Endothelial cell of umbilical vein (primary cell): ENCODE data around the gene APOBEC3F. TPM values are rescaled to one million over a fixed set of nuclear protein-coding genes. Genes with fewer than 3 reads are reported as not detected.

ENCODE experiments used
- BruUV-seq: library from RNA; stranded (reverse); fragments of 400-500 nt; replicated peaks from 2 replicates; lab custom pipeline; 2021; lab: Mats Ljungman, UMichigan
- CTCF ChIA-PET: fragments of 300-600, 350-600 bp; sonication (Branson Sonifier 250); formaldehyde crosslinking; loops from one replicate; lab custom pipeline; 2021; ENCODE audit warnings: antibody characterized with exemption, inconsistent platforms; lab: Charles Lee
- POLR2A ChIA-PET: fragments of 300-600, 350-600 bp; sonication (Branson Sonifier 250); formaldehyde crosslinking; loops from one replicate; lab custom pipeline; 2021; ENCODE audit warnings: antibody characterized with exemption, inconsistent platforms; lab: Charles Lee
- DNase-seq: peaks from one replicate; pipeline ENCODE4 v3.0.0-alpha.2; 2011; ENCODE audit warnings: low read depth, low spot score
- FAIRE-seq: peaks from 2 replicates; lab custom pipeline; 2011; peaks lifted over from hg19 to GRCh38; lab: Jason Lieb, UNC
- H2AFZ ChIP-seq: 2 replicates; pipeline ENCODE4 v1.6.0; 2012; ENCODE audit warnings: low read depth, low read length, control low read depth, inconsistent platforms
- H3K27ac ChIP-seq: 2 replicates; pipeline ENCODE4 v1.5.1; 2011; ENCODE audit warnings: low read depth, mild to moderate bottlenecking, control low read depth, low read length, moderate library complexity; ENCODE audit not compliant: insufficient read depth
- H3K27me3 ChIP-seq, 2 experiments: 2 replicates each; pipeline versions ENCODE4 v1.6.0 to v1.6.1; 2011; ENCODE audit warnings: low read length in 2 of 2, mixed read lengths in 1 of 2; ENCODE audit not compliant: control insufficient read depth in 2 of 2, insufficient read depth in 2 of 2
- H3K36me3 ChIP-seq, 2 experiments: 2 replicates in 1 of 2; 3 replicates in 1 of 2; pipeline ENCODE4 v1.5.1; 2011; ENCODE audit warnings: low read length in 2 of 2, mild to moderate bottlenecking in 1 of 2, moderate library complexity in 1 of 2; ENCODE audit not compliant: control insufficient read depth in 2 of 2, insufficient read depth in 2 of 2; ENCODE audit errors: extremely low read depth in 1 of 2
- H3K4me1 ChIP-seq: 3 replicates; pipeline ENCODE4 v1.5.1; 2011; ENCODE audit warnings: mild to moderate bottlenecking, low read length; ENCODE audit not compliant: control insufficient read depth, insufficient read depth; ENCODE audit errors: extremely low read depth
- H3K4me2 ChIP-seq: 2 replicates; pipeline ENCODE4 v1.6.1; 2011; ENCODE audit warnings: low read length, control low read depth, mixed read lengths; ENCODE audit not compliant: insufficient read depth
- H3K4me3 ChIP-seq, 3 experiments: fragments of 200-600 bp in 1 of 3; sonication (generic), shearing (Covaris generic) in 1 of 3; replicated peaks in 1 of 3; 2 replicates each; pipeline ENCODE4 v1.5.1; 2011 to 2016; ENCODE audit warnings: control low read depth in 3 of 3, low read length in 3 of 3, mild to moderate bottlenecking in 2 of 3, inconsistent platforms in 1 of 3, low read depth in 1 of 3, moderate library complexity in 1 of 3; ENCODE audit not compliant: insufficient read depth in 1 of 3
- H3K79me2 ChIP-seq: 2 replicates; pipeline ENCODE4 v1.6.0; 2012; ENCODE audit warnings: low read length, inconsistent platforms; ENCODE audit not compliant: control insufficient read depth, insufficient read depth
- H3K9ac ChIP-seq: replicated peaks from 2 replicates; pipeline ENCODE3; 2011; ENCODE audit warnings: low read length, control low read depth; ENCODE audit not compliant: insufficient read depth; ENCODE audit errors: extremely low read depth
- H3K9me1 ChIP-seq: replicated peaks from 3 replicates; pipeline ENCODE4 v1.6.0; 2011; ENCODE audit warnings: mild to moderate bottlenecking, low read length; ENCODE audit not compliant: control insufficient read depth, insufficient read depth; ENCODE audit errors: extremely low read depth
- H3K9me3 ChIP-seq: replicated peaks from 2 replicates; pipeline ENCODE4 v1.5.1; 2012; ENCODE audit warnings: low read length, inconsistent platforms; ENCODE audit not compliant: control insufficient read depth, insufficient read depth
- H4K20me1 ChIP-seq: replicated peaks from 2 replicates; pipeline ENCODE3; 2011; ENCODE audit warnings: mild to moderate bottlenecking, low read length; ENCODE audit not compliant: control insufficient read depth, insufficient read depth; ENCODE audit errors: extremely low read depth
- EZH2 ChIP-seq: IDR thresholded peaks from 2 replicates; pipeline ENCODE4 v1.6.1; 2012; ENCODE audit warnings: borderline replicate concordance, low read depth, mild to moderate bottlenecking, moderate library complexity, low read length, inconsistent platforms; ENCODE audit not compliant: severe bottlenecking
- FOS ChIP-seq: IDR thresholded peaks from 2 replicates; pipeline ENCODE4 v1.6.1; 2011; ENCODE audit warnings: mild to moderate bottlenecking, low read length, moderate library complexity, borderline replicate concordance; ENCODE audit not compliant: insufficient read depth
- GATA2 ChIP-seq: IDR thresholded peaks from 2 replicates; pipeline ENCODE4 v1.7.0; 2011; ENCODE audit warnings: low read depth, mild to moderate bottlenecking, moderate library complexity, mixed read lengths, low read length; ENCODE audit not compliant: insufficient read length, insufficient read depth
- JUN ChIP-seq: IDR thresholded peaks from 2 replicates; pipeline ENCODE4 v1.6.1; 2011; ENCODE audit warnings: borderline replicate concordance, low read depth; ENCODE audit not compliant: insufficient read length, insufficient read depth
- MYC ChIP-seq: IDR thresholded peaks from one replicate; pipeline ENCODE4 v1.6.1; 2011; ENCODE audit warnings: mild to moderate bottlenecking, low read depth, low read length
- POLR2A ChIP-seq: IDR thresholded peaks from 2 replicates; pipeline ENCODE4 v1.6.1; 2012; ENCODE audit warnings: low read depth, mild to moderate bottlenecking, control low read depth, low read length
- POLR2AphosphoS5 ChIP-seq: IDR thresholded peaks from 2 replicates; pipeline ENCODE4 v1.6.1; 2012; ENCODE audit warnings: low read depth, mild to moderate bottlenecking, control low read depth, low read length, moderate library complexity; ENCODE audit not compliant: insufficient read depth
- dilution Hi-C: fragments of 300-500 bp; cut with MboI; formaldehyde crosslinking; loops from one replicate; pipeline ENCODE4 v1.15.0; 2019; ENCODE audit warnings: low sequenced_read_pairs; ENCODE audit not compliant: extremely low pct_ligation_motif_present
- intact Hi-C: fragments of 100-400 bp; cut with micrococcal nuclease; formaldehyde crosslinking; loops from one replicate; pipeline ENCODE4 v1.10.0; 2022
- polyA plus RNA-seq, 4 experiments: library from polyadenylated mRNA; depleted of rRNA in 3 of 4; stranded (reverse) in 3 of 4; unstranded in 1 of 4; fragments of >200 nt; gene quantifications; 2 replicates each; pipeline versions ENCODE4 v1.2.1 to v1.2.3, GENCODE V29; 2011 to 2012; ENCODE audit warnings: missing spikeins in 1 of 4
- total RNA-seq: library from RNA; stranded (reverse); gene quantifications from 2 replicates; pipeline ENCODE4 v1.2.3, GENCODE V29; 2021
- TF ChIP-seq, protein P1 (sequence below), 2 donors: IDR thresholded peaks; 1 replicate in 1 of 2; 2 replicates in 1 of 2; pipeline ENCODE4 v1.5.1; 2011; ENCODE audit warnings: low read length in 2 of 2, mild to moderate bottlenecking in 2 of 2, moderate library complexity in 2 of 2, control low read depth in 1 of 2, inconsistent platforms in 1 of 2, low read depth in 1 of 2; ENCODE audit not compliant: insufficient read depth in 1 of 2; ENCODE audit errors: extremely low read depth in 1 of 2
- TF ChIP-seq, protein P2 (sequence below): IDR thresholded peaks from 2 replicates; pipeline ENCODE4 v1.6.1; 2011; ENCODE audit not compliant: insufficient read depth, insufficient read length

APOBEC3F gene
- total and polyA plus RNA-seq, 2 donors (not counting 3 experiments of a cell fraction or from before 2014, with no cell fraction given), result 10.2 to 11.0 TPM

DNA sequence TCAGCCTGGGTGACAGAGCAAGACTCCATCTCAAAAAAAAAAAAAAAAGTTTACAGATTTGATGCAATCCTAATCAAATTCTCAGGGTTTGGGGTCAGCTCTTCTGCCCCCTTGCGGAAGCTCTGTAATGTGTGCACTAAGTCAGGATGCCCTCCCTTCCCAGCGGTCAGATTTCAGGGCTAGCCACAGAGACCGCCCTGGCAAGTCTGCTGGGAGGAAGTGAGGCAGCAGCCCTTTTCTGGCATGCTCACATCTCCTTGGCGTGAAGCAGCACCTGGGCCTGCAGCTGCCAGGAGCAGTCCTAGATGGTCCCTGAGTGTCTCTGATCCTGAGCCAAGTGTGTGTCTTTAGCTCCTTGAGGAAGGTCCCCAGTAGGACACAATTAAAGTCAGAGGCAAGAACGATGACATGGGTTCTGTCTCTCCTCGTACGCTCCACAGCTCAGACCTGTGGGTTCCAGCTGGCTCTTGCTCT lies 37.5 kb upstream of the APOBEC3F start:
- peak; percentile 89 for FAIRE-seq
- ChIA-PET CTCF (interaction anchor here (0.7 to 8.1 kb wide), 29 partner anchors 10 to 950 kb away, joined by 3 to 208 read pairs (median 4); partner anchors contain the start of genes APOBEC3B and CBX6), POLR2A (no interaction called here)
- H3K9me3 ChIP-seq, result no peaks in the 10 kb centered on the region
- no TSS peak for BruUV-seq
- no peaks in the 10 kb centered on the region for H3K79me2 ChIP-seq
- H3K9me1 ChIP-seq, result no peaks in the 10 kb centered on the region
- H4K20me1 ChIP-seq, result no peaks in the 10 kb centered on the region
- H3K4me2 ChIP-seq, result no peak overlapping the region
- peak overlapping the region; percentile 77 for H2AFZ ChIP-seq
- H3K27me3 ChIP-seq, result no peaks in the 10 kb centered on the region
- dilution Hi-C loops (no loop called here), intact Hi-C loops (loop anchor here (1.0 to 10.0 kb wide), 4 partner anchors 30 to 312 kb away; partner anchors contain the start of gene RPL3)
- DNase-seq, result peak; percentile 83
- no peaks in the 10 kb centered on the region for H3K4me1 ChIP-seq
- no peaks in the 10 kb centered on the region for H3K36me3 ChIP-seq
- H3K27ac ChIP-seq, result no peak overlapping the region
- TF ChIP-seq POLR2AphosphoS5, result no peak
- TF ChIP-seq, protein P1, sequence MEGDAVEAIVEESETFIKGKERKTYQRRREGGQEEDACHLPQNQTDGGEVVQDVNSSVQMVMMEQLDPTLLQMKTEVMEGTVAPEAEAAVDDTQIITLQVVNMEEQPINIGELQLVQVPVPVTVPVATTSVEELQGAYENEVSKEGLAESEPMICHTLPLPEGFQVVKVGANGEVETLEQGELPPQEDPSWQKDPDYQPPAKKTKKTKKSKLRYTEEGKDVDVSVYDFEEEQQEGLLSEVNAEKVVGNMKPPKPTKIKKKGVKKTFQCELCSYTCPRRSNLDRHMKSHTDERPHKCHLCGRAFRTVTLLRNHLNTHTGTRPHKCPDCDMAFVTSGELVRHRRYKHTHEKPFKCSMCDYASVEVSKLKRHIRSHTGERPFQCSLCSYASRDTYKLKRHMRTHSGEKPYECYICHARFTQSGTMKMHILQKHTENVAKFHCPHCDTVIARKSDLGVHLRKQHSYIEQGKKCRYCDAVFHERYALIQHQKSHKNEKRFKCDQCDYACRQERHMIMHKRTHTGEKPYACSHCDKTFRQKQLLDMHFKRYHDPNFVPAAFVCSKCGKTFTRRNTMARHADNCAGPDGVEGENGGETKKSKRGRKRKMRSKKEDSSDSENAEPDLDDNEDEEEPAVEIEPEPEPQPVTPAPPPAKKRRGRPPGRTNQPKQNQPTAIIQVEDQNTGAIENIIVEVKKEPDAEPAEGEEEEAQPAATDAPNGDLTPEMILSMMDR (IDR thresholded peaks at IDR 0.05; ENCODE audit: extremely low read depth in 1 of 2, insufficient read depth in 1 of 2, low read depth in 1 of 2, low read length in 2 of 2), result peak; percentile 67 to 72
- no peak for TF ChIP-seq FOS
- no peak for TF ChIP-seq EZH2
- no peak overlapping the region for H3K4me3 ChIP-seq
- no peak overlapping the region for H3K9ac ChIP-seq

DNA sequence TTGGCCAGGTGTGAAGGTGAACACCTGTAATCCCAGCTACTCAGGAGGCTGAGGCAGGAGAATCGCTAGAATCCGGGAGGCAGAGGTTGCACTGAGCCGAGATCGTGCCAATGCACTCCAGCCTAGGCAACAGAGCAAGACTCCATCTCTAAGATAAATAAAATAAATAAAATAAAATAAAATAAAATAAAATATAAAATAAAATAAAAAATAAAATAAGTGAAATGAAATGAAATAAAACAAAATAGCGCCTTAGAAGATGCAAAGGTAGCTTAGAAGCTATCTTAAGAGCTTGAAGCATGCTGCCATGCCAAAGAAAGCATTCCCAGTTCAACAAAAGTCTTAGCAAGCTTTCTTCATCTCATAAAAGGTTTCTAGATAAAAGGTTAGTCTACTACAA lies 33.5 kb upstream of the APOBEC3F start:
- no peak overlapping the region for H3K27ac ChIP-seq
- no peaks in the 10 kb centered on the region for H4K20me1 ChIP-seq
- no peak overlapping the region for H3K4me2 ChIP-seq
- H3K9me1 ChIP-seq, result no peaks in the 10 kb centered on the region
- no peak overlapping the region for H2AFZ ChIP-seq
- no peaks in the 10 kb centered on the region for H3K9me3 ChIP-seq
- POLR2A ChIA-PET, result no interaction called here
- no peaks in the 10 kb centered on the region for H3K27me3 ChIP-seq
- H3K4me3 ChIP-seq, result no peak overlapping the region
- no peaks in the 10 kb centered on the region for H3K79me2 ChIP-seq
- intact Hi-C loops (loop anchor here (1.0 to 10.0 kb wide), 2 partner anchors 111 to 308 kb away; partner anchors contain the start of gene RPL3), dilution Hi-C loops (no loop called here)
- DNase-seq, result no peak
- H3K9ac ChIP-seq, result no peak overlapping the region
- FAIRE-seq, result no peak
- CTCF ChIA-PET, result interaction anchor here (1.4 to 8.1 kb wide), 9 partner anchors 36 to 297 kb away, joined by 3 to 70 read pairs (median 4); no protein-coding TSS in a partner anchor
- no peaks in the 10 kb centered on the region for H3K36me3 ChIP-seq
- BruUV-seq, result no TSS peak
- no peaks in the 10 kb centered on the region for H3K4me1 ChIP-seq
- TF ChIP-seq FOS, result no peak
- no peak for TF ChIP-seq MYC
- no peak for TF ChIP-seq POLR2A
- TF ChIP-seq JUN, result no peak
- no peak for TF ChIP-seq EZH2
- TF ChIP-seq, protein P2, sequence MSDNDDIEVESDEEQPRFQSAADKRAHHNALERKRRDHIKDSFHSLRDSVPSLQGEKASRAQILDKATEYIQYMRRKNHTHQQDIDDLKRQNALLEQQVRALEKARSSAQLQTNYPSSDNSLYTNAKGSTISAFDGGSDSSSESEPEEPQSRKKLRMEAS, result no peak
- no peak for TF ChIP-seq POLR2AphosphoS5
- TF ChIP-seq, protein P1 (IDR thresholded peaks at IDR 0.05; ENCODE audit: extremely low read depth in 1 of 2, insufficient read depth in 1 of 2, low read depth in 1 of 2, low read length in 2 of 2), result no peak
- no peak for TF ChIP-seq GATA2
